SIG-M5 treated with dmso at 0.1 percent for 504 hours (cell line): ENCODE data around the gene KCNAB1.
"Not testable (repeated sequence)": the region's sequence is repeated elsewhere in the genome, so short reads cannot be mapped to it uniquely, and the experiment has no call there.

Experiments used
- DNase-seq: peaks from one replicate; lab custom pipeline; 2025; ENCODE audit not compliant: unreplicated experiment; lab: John Stamatoyannopoulos, UW

KCNAB1 gene

GRCh38 chr3:156120528-156121251 is at the start of gene KCNAB1:
KCNAB1 (plus strand) TSS chr3:156120578.
- DNase-seq, result no peak

- no peak for DNase-seq
Measured at GRCh38 chr3:156071031-156071430, 49.3 kb upstream of the KCNAB1 start.

- not testable (repeated sequence) for DNase-seq
Measured at GRCh38 chr3:156072950-156073657, 47.3 kb upstream of the KCNAB1 start.

- DNase-seq, result no peak
Measured at GRCh38 chr3:156090126-156090525, 30.3 kb upstream of the KCNAB1 start.

GRCh38 chr3:156093964-156094363 is 26.4 kb upstream of the KCNAB1 start:
- DNase-seq, result no peak

- DNase-seq, result no peak
Measured at GRCh38 chr3:156094391-156094790, 26.0 kb upstream of the KCNAB1 start.

GRCh38 chr3:156095652-156096051 is 24.7 kb upstream of the KCNAB1 start:
- not testable (repeated sequence) for DNase-seq

GRCh38 chr3:156098437-156099035 is 21.8 kb upstream of the KCNAB1 start:
- DNase-seq, result no peak

- DNase-seq, result not testable (repeated sequence)
Measured at GRCh38 chr3:156099348-156099747, 21.0 kb upstream of the KCNAB1 start.

GRCh38 chr3:156099984-156100383 is 20.4 kb upstream of the KCNAB1 start:
- DNase-seq, result not testable (repeated sequence)

GRCh38 chr3:156102267-156102931 is 18.0 kb upstream of the KCNAB1 start:
- DNase-seq, result no peak

- no peak for DNase-seq
Measured at GRCh38 chr3:156106721-156107373, 13.5 kb upstream of the KCNAB1 start.

GRCh38 chr3:156107504-156107903 is 12.9 kb upstream of the KCNAB1 start:
- no peak for DNase-seq

- DNase-seq, result no peak
Measured at GRCh38 chr3:156108616-156109015, 11.8 kb upstream of the KCNAB1 start.

GRCh38 chr3:156109989-156110388 is 10.4 kb upstream of the KCNAB1 start:
- DNase-seq, result no peak

GRCh38 chr3:156126467-156126866 is 6.1 kb downstream of the KCNAB1 start:
- DNase-seq, result no peak

GRCh38 chr3:156131241-156131640 is 10.9 kb downstream of the KCNAB1 start:
- no peak for DNase-seq

- no peak for DNase-seq
Measured at GRCh38 chr3:156131799-156132198, 11.4 kb downstream of the KCNAB1 start.

- DNase-seq, result no peak
Measured at GRCh38 chr3:156132313-156132712, 11.9 kb downstream of the KCNAB1 start.

- DNase-seq, result no peak
Measured at GRCh38 chr3:156133076-156133475, 12.7 kb downstream of the KCNAB1 start.
